Breast epithelium (tissue), 4 donors: ENCODE measurements around the gene SYT1. TPM values are rescaled to one million over a fixed set of nuclear protein-coding genes. Genes with fewer than 3 reads are reported as not detected.

ENCODE experiments used
- DNase-seq, 2 donors: peaks; one replicate each; pipeline ENCODE4 v3.0.0-alpha.2; 2019; ENCODE audit warnings: low spot score in 2 of 2
- H3K27ac ChIP-seq, 2 donors: fragments of 200-600 bp; sonication (generic) in 1 of 2; one replicate each; pipeline ENCODE4 v1.5.1; 2016 to 2019; ENCODE audit warnings: mild to moderate bottlenecking in 1 of 2
- H3K27me3 ChIP-seq, 2 donors: fragments of 200-600 bp; sonication (generic) in 1 of 2; one replicate each; pipeline versions ENCODE4 v1.5.1 to v1.6.0; 2017 to 2019; ENCODE audit warnings: control low read depth in 1 of 2, mild to moderate bottlenecking in 1 of 2
- H3K36me3 ChIP-seq: fragments of 200-600 bp; one replicate; pipeline ENCODE4 v1.5.1; 2019
- H3K4me1 ChIP-seq, 2 donors: fragments of 200-600 bp; sonication (generic); one replicate each; pipeline ENCODE4 v1.5.1; 2016 to 2019; ENCODE audit warnings: control low read depth in 1 of 2
- H3K4me3 ChIP-seq, 3 donors: fragments of 200-600 bp; sonication (generic); 1 replicate in 2 of 3; 2 replicates in 1 of 3; pipeline ENCODE4 v1.5.1; 2016 to 2019; ENCODE audit warnings: mild to moderate bottlenecking in 3 of 3, moderate library complexity in 2 of 3
- H3K9me3 ChIP-seq, 2 donors: fragments of 200-600 bp; sonication (generic) in 1 of 2; one replicate each; pipeline ENCODE4 v1.5.1; 2016 to 2019; ENCODE audit warnings: control low read depth in 1 of 2
- POLR2A ChIP-seq: fragments of 450-650 bp; IDR thresholded peaks from one replicate; pipeline ENCODE4 v1.6.1; 2016; ENCODE audit warnings: antibody characterized with exemption, mild to moderate bottlenecking, moderate library complexity
- POLR2AphosphoS5 ChIP-seq, 3 donors: sonication (generic); formaldehyde crosslinking; IDR thresholded peaks; one replicate each; pipeline ENCODE4 v1.6.1; 2017; ENCODE audit warnings: antibody characterized with exemption in 3 of 3
- intact Hi-C: fragments of 100-400 bp; cut with DNase I; formaldehyde crosslinking; loops from one replicate; pipeline ENCODE4 v1.15.1; 2023; ENCODE audit warnings: low total_unique reads
- total RNA-seq, 3 donors: library from RNA; depleted of rRNA; stranded (reverse); fragments of >200 nt; gene quantifications; one replicate each; pipeline ENCODE4 v1.1.0, GENCODE V29; 2016
- TF ChIP-seq, protein P1 (sequence below), 3 donors: fragments of 450-650 bp; IDR thresholded peaks; one replicate each; pipeline ENCODE4 v1.5.1; 2016 to 2017; ENCODE audit warnings: antibody characterized with exemption in 3 of 3, mild to moderate bottlenecking in 3 of 3, moderate library complexity in 3 of 3

The SYT1 gene
- total RNA-seq, 3 donors from 2014 or later = 1.1 to 2.3 (median 1.6) TPM

- H3K4me3 ChIP-seq = no peak overlapping the region
- no peaks in the 10 kb centered on the region for H3K36me3 ChIP-seq
- TF ChIP-seq POLR2AphosphoS5 (IDR thresholded peaks at IDR 0.05) (no peak), POLR2A (no peak)
- TF ChIP-seq, protein P1, sequence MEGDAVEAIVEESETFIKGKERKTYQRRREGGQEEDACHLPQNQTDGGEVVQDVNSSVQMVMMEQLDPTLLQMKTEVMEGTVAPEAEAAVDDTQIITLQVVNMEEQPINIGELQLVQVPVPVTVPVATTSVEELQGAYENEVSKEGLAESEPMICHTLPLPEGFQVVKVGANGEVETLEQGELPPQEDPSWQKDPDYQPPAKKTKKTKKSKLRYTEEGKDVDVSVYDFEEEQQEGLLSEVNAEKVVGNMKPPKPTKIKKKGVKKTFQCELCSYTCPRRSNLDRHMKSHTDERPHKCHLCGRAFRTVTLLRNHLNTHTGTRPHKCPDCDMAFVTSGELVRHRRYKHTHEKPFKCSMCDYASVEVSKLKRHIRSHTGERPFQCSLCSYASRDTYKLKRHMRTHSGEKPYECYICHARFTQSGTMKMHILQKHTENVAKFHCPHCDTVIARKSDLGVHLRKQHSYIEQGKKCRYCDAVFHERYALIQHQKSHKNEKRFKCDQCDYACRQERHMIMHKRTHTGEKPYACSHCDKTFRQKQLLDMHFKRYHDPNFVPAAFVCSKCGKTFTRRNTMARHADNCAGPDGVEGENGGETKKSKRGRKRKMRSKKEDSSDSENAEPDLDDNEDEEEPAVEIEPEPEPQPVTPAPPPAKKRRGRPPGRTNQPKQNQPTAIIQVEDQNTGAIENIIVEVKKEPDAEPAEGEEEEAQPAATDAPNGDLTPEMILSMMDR (IDR thresholded peaks at IDR 0.05) = no peak
- H3K27ac ChIP-seq = no peak overlapping the region
- H3K4me1 ChIP-seq = no peaks in the 10 kb centered on the region
- H3K9me3 ChIP-seq = peaks cover 0 to 8% of the 10 kb centered on the region in 2 donors
- intact Hi-C loops = no loop called here
- no peaks in the 10 kb centered on the region for H3K27me3 ChIP-seq
- no peak for DNase-seq
These were observed 362.5 kb downstream of the SYT1 start for GRCh38 chr12:79227091-79227490.

DNA sequence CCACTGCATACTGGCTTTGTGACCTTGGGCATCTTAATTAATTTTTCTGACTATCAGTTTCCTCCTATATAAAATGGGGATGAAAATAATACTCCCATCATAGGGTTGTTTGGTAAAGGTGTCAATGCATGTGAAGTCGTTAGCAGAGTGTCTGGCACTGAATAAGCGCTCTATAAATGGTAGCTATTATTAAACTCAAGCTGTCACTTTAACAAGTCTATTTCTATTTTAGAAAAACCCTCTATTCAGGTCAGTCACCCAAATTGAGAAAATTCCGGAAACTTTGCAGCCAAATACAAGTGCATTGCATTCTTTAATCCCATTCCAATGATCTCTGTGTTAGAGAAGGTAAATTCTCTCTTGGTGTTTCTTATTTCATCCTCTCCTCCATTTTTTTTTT is 363.1 kb downstream of the SYT1 start:
- intact Hi-C loops = no loop called here
- Histone ChIP-seq H3K27ac (no peak overlapping the region), H3K27me3 (no peaks in the 10 kb centered on the region), H3K36me3 (no peaks in the 10 kb centered on the region), H3K4me1 (no peaks in the 10 kb centered on the region), H3K4me3 (no peak overlapping the region), H3K9me3 (peaks cover 0 to 3% of the 10 kb centered on the region in 2 donors)
- no peak for TF ChIP-seq POLR2AphosphoS5 (IDR thresholded peaks at IDR 0.05)
- TF ChIP-seq, protein P1 (IDR thresholded peaks at IDR 0.05) = no peak
- TF ChIP-seq POLR2A = no peak
- DNase-seq = no peak

GRCh38 chr12:79233341-79233781 is 368.8 kb downstream of the SYT1 start:
- no peak overlapping the region for H3K4me3 ChIP-seq
- no peaks in the 10 kb centered on the region for H3K36me3 ChIP-seq
- intact Hi-C loops = no loop called here
- no peak for DNase-seq
- TF ChIP-seq POLR2AphosphoS5 (IDR thresholded peaks at IDR 0.05) (no peak), POLR2A (no peak)
- TF ChIP-seq, protein P1 (IDR thresholded peaks at IDR 0.05) = no peak
- H3K27me3 ChIP-seq = no peaks in the 10 kb centered on the region
- H3K9me3 ChIP-seq = no peaks in the 10 kb centered on the region
- no peaks in the 10 kb centered on the region for H3K4me1 ChIP-seq
- H3K27ac ChIP-seq = no peak overlapping the region

DNA sequence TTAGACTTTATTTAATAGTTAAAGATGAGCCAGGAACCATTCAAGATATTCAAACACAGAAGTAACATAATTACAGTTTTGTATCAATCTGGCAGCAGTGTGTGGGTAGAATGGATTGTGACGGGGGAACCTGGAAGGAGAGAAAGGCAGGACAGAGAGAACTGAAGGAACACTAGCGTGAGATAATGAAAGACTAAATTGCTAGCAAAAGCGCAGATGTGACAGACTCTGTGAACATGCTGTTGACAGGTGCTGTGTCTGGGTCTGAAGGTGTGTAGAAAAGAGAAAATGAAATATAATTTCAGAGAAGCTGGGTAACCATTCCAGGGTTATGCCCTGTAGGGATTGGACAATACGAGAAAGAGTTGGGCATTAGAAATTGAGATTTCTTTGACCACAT is 372.3 kb downstream of the SYT1 start:
- intact Hi-C loops = no loop called here
- no peak overlapping the region for H3K4me3 ChIP-seq
- no peak for DNase-seq

DNA sequence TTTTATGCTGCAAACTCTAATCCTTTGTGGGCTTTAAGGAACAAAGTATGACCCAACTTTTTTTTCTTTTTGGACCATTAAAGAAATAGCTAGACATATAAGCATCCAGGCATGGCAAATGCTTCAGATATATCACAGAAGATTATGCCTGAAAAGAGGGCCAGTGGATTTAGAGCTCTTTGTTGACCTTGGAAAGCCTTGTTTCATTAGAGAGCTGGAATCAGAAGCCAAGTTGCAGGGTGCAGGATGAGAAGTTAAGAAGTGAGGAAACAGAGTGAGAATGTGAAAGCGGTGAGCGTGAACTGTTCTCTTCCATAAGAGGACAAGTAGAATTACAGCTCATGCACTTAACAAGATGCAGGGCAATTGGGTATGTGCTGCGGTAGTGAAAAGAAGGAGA is 373.7 kb downstream of the SYT1 start:
- H3K36me3 ChIP-seq = peaks cover 3% of the 10 kb centered on the region
- intact Hi-C loops = no loop called here
- TF ChIP-seq POLR2A = no peak
- TF ChIP-seq, protein P1 (IDR thresholded peaks at IDR 0.05) = no peak
- TF ChIP-seq POLR2AphosphoS5 (IDR thresholded peaks at IDR 0.05) = no peak

More for the DNA sequence above, 372.3 kb downstream of the SYT1 start:
- H3K4me1 ChIP-seq = no peaks in the 10 kb centered on the region
- H3K9me3 ChIP-seq = no peaks in the 10 kb centered on the region
- no peak overlapping the region for H3K27ac ChIP-seq
- TF ChIP-seq, protein P1 (IDR thresholded peaks at IDR 0.05) = no peak
- no peak for TF ChIP-seq POLR2A
- H3K27me3 ChIP-seq = no peaks in the 10 kb centered on the region
- peaks cover under 1% of the 10 kb centered on the region for H3K36me3 ChIP-seq

More for the DNA sequence above, 373.7 kb downstream of the SYT1 start:
- Histone ChIP-seq H3K4me1 (no peaks in the 10 kb centered on the region), H3K4me3 (no peak overlapping the region), H3K27me3 (no peaks in the 10 kb centered on the region), H3K9me3 (no peaks in the 10 kb centered on the region), H3K27ac (no peak overlapping the region)
- DNase-seq = no peak
